GM21423 (cell line): ENCODE measurements around the gene HADH.

ENCODE experiments used
- ATAC-seq: cut with Tn5 transposase; IDR thresholded peaks from one replicate; pipeline ENCODE4 v1.9.1; 2021; ENCODE audit warnings: mild to moderate bottlenecking, moderate library complexity; ENCODE audit not compliant: unreplicated experiment

Gene HADH

GRCh38 chr4:108055787-108056186 is 66.1 kb downstream of the HADH start:
- no peak for ATAC-seq

GRCh38 chr4:108056418-108056817 is 66.7 kb downstream of the HADH start:
- ATAC-seq = no peak

- ATAC-seq = no peak
Measured at GRCh38 chr4:108058685-108059440, 69.2 kb downstream of the HADH start.

- ATAC-seq = no peak
Measured at GRCh38 chr4:108060164-108060563, 70.5 kb downstream of the HADH start.

- no peak for ATAC-seq
Measured at GRCh38 chr4:108060686-108061321, 71.1 kb downstream of the HADH start.

GRCh38 chr4:108068442-108068841 is 78.8 kb downstream of the HADH start:
- no peak for ATAC-seq

GRCh38 chr4:108070775-108071174 is 81.1 kb downstream of the HADH start:
- no peak for ATAC-seq

- no peak for ATAC-seq
Measured at GRCh38 chr4:108072300-108072699, 82.6 kb downstream of the HADH start.

- no peak for ATAC-seq
Measured at GRCh38 chr4:108078024-108078733, 88.5 kb downstream of the HADH start.

- no peak for ATAC-seq
Measured at GRCh38 chr4:108080747-108081146, 91.1 kb downstream of the HADH start.

GRCh38 chr4:108081256-108081655 is 91.6 kb downstream of the HADH start:
- no peak for ATAC-seq
